Liver (tissue), 9 donors: ENCODE data around the gene KRT1. TPM values are rescaled to one million over a fixed set of nuclear protein-coding genes. Genes with fewer than 3 reads are reported as not detected.
A peak's percentile ranks its signal among the peaks of the same experiment; 100 is the strongest.

Experiments
- DNase-seq: peaks from one replicate; pipeline ENCODE4 v3.0.0-alpha.2; 2017; ENCODE audit warnings: low spot score
- H3K27ac ChIP-seq, 2 donors: one replicate each; pipeline ENCODE4 v1.7.0; 2013; ENCODE audit warnings: inconsistent platforms in 2 of 2, low read length in 2 of 2, control low read depth in 1 of 2, low read depth in 1 of 2, mild to moderate bottlenecking in 1 of 2
- H3K27me3 ChIP-seq, 4 donors: one replicate each; pipeline versions ENCODE4 v1.6.1 to v1.7.0; 2013; ENCODE audit warnings: low read length in 3 of 4, inconsistent platforms in 1 of 4, mild to moderate bottlenecking in 1 of 4, moderate library complexity in 1 of 4; ENCODE audit not compliant: control insufficient read depth in 4 of 4, insufficient read depth in 4 of 4
- H3K36me3 ChIP-seq, 4 donors: one replicate each; pipeline versions ENCODE4 v1.6.1 to v1.7.0; 2013; ENCODE audit warnings: low read length in 3 of 4, mild to moderate bottlenecking in 3 of 4, low read depth in 1 of 4, moderate library complexity in 1 of 4; ENCODE audit not compliant: control insufficient read depth in 4 of 4, insufficient read depth in 3 of 4
- H3K4me1 ChIP-seq, 4 donors: one replicate each; pipeline versions ENCODE4 v1.6.1 to v1.7.0; 2013; ENCODE audit warnings: low read length in 3 of 4, mild to moderate bottlenecking in 3 of 4, moderate library complexity in 1 of 4; ENCODE audit not compliant: control insufficient read depth in 4 of 4, insufficient read depth in 4 of 4
- H3K4me3 ChIP-seq, 3 donors: one replicate each; pipeline versions ENCODE4 v1.6.1 to v1.7.0; 2013; ENCODE audit warnings: low read length in 3 of 3, control low read depth in 1 of 3, low read depth in 1 of 3, mild to moderate bottlenecking in 1 of 3
- H3K9ac ChIP-seq, 2 donors: one replicate each; pipeline ENCODE4 v1.7.0; 2013; ENCODE audit warnings: low read length in 2 of 2, mild to moderate bottlenecking in 2 of 2, moderate library complexity in 2 of 2, control low read depth in 1 of 2, low read depth in 1 of 2
- H3K9me3 ChIP-seq, 4 donors: one replicate each; pipeline versions ENCODE4 v1.6.1 to v1.7.0; 2013; ENCODE audit warnings: low read length in 3 of 4; ENCODE audit not compliant: control insufficient read depth in 4 of 4
- EGR1 ChIP-seq, 2 donors: IDR thresholded peaks; 2 replicates each; pipeline ENCODE4 v1.6.1; 2016 to 2018; ENCODE audit warnings: antibody characterized with exemption in 2 of 2, low read depth in 2 of 2
- FOXA1 ChIP-seq: IDR thresholded peaks from 2 replicates; pipeline ENCODE4 v1.6.1; 2016; ENCODE audit warnings: antibody characterized with exemption
- FOXA2 ChIP-seq: IDR thresholded peaks from 2 replicates; pipeline ENCODE4 v1.6.1; 2016; ENCODE audit warnings: antibody characterized with exemption
- HNF4G ChIP-seq: IDR thresholded peaks from 2 replicates; pipeline ENCODE4 v1.6.1; 2016; ENCODE audit warnings: antibody characterized with exemption
- NR2F2 ChIP-seq: IDR thresholded peaks from 2 replicates; pipeline ENCODE4 v1.6.1; 2016; ENCODE audit warnings: antibody characterized with exemption
- RAD21 ChIP-seq, 2 donors: IDR thresholded peaks; 2 replicates each; pipeline ENCODE4 v1.6.1; 2016; ENCODE audit warnings: antibody characterized with exemption in 2 of 2, mild to moderate bottlenecking in 2 of 2
- RXRA ChIP-seq, 2 donors: IDR thresholded peaks; 2 replicates each; pipeline ENCODE4 v1.6.1; 2017 to 2018; ENCODE audit warnings: antibody characterized with exemption in 2 of 2, mild to moderate bottlenecking in 1 of 2
- SP1 ChIP-seq: IDR thresholded peaks from 2 replicates; pipeline ENCODE4 v1.6.1; 2018; ENCODE audit warnings: antibody characterized with exemption, mild to moderate bottlenecking
- TAF1 ChIP-seq: conservative IDR thresholded peaks from 2 replicates; pipeline ENCODE4 v1.6.1; 2016; ENCODE audit warnings: antibody characterized with exemption, mild to moderate bottlenecking
- YY1 ChIP-seq: IDR thresholded peaks from 2 replicates; pipeline ENCODE4 v1.6.1; 2016; ENCODE audit warnings: antibody characterized with exemption, mild to moderate bottlenecking
- WGBS: extraction: QIAGEN DNeasy Blood & Tissue Kit; methylation state at CpG from one replicate; pipeline ENCODE4 v1.1.7; 2013; 5-methylcytosine and 5-hydroxymethylcytosine counted together
- polyA plus RNA-seq, 2 donors: library from polyadenylated mRNA; stranded (reverse) in 1 of 2; unstranded in 1 of 2; fragments of 200-250 nt in 1 of 2; fragments of >200 nt in 1 of 2; fragmentation: Nextera tagmentation in 1 of 2; extraction: Ambion mirVana in 1 of 2; gene quantifications; one replicate each; pipeline versions ENCODE4 v1.2.1 to v1.2.3, GENCODE V29; 2013 to 2015
- total RNA-seq, 2 donors: library from RNA; depleted of rRNA; stranded (reverse); fragments of >200 nt; gene quantifications; one replicate each; pipeline ENCODE4 v1.2.3, GENCODE V29; 2014
- TF ChIP-seq, protein P1 (sequence below): IDR thresholded peaks from 2 replicates; pipeline ENCODE4 v1.6.1; 2016; ENCODE audit warnings: antibody characterized with exemption
- TF ChIP-seq, protein P2 (sequence below): IDR thresholded peaks from 2 replicates; pipeline ENCODE4 v1.6.1; 2016; ENCODE audit warnings: antibody characterized with exemption
- TF ChIP-seq, protein P3 (sequence below): IDR thresholded peaks from 2 replicates; pipeline ENCODE4 v1.6.1; 2016; ENCODE audit warnings: antibody characterized with exemption
- TF ChIP-seq, protein P4 (sequence below): IDR thresholded peaks from 2 replicates; pipeline ENCODE4 v1.6.1; 2016; ENCODE audit warnings: antibody characterized with exemption, mild to moderate bottlenecking
- donor health status: healthy.
- donor health status: healthy.
- donor health status: healthy.
- donor health status: healthy.
- donor health status: healthy.

KRT1 gene
- total and polyA plus RNA-seq, 4 donors, result 0.14 to 2.7 TPM; not detected in 2

DNA sequence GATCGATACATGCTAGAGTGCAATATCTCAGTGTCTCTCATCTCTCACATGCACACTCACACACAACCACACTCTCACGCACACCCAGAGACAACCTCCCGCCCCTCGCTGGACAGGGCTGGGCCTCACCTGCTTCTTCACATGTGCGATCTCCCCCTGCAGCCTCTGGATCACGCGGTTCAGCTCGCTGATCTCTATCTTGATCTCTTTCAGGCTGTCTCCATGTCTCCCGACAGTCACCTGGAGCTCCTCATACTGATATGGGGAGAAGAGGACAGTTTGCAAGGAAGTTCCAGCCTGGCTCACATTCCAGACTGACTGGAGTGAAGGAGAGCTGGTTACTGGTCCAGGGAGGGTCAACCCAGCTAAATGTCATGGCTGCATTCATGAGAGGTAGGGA is 32.6 kb downstream of the KRT1 start:
- no peak overlapping the region for H3K27ac ChIP-seq
- H3K4me3 ChIP-seq, result no peak overlapping the region
- DNase-seq, result peak; percentile 17
- TF ChIP-seq FOXA2, result no peak
- TF ChIP-seq SP1, result no peak
- no peak for TF ChIP-seq RXRA (IDR thresholded peaks at IDR 0.05)
- TF ChIP-seq RAD21 (IDR thresholded peaks at IDR 0.05), result no peak
- TF ChIP-seq EGR1 (IDR thresholded peaks at IDR 0.05; ENCODE audit: low read depth in 2 of 2), result no peak
- TF ChIP-seq, protein P1, sequence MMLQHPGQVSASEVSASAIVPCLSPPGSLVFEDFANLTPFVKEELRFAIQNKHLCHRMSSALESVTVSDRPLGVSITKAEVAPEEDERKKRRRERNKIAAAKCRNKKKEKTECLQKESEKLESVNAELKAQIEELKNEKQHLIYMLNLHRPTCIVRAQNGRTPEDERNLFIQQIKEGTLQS, result no peak
- no peak for TF ChIP-seq TAF1
- peaks cover 0 to 2% (median 0%) of the 10 kb centered on the region in 4 donors for H3K9me3 ChIP-seq
- peaks cover 0 to 3% (median 0%) of the 10 kb centered on the region in 4 donors for H3K27me3 ChIP-seq
- H3K36me3 ChIP-seq, result no peaks in the 10 kb centered on the region
- WGBS, result 94% methylated on average over 9 of the region's 9 CpGs
- no peaks in the 10 kb centered on the region for H3K4me1 ChIP-seq
- no peak overlapping the region for H3K9ac ChIP-seq

DNA sequence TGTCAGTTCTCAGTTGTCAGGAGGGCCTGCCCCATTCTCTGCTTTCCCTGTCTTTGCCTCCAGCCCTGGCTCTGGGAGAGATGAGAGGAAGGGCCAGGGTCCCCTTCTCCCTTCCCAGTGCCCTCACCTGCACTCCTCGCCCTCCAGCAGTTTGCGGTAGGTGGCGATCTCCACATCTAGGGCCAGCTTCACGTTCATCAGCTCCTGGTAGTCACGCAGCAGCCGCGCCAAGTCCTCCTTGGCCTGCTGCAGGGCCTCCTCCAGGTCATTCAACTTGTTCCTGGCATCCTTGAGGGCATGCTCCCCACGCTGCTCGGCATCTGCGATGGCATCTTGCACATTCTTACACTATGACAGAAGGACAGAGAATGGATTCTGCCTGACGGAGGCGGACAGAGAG is 33.6 kb downstream of the KRT1 start:
- no peaks in the 10 kb centered on the region for H3K9me3 ChIP-seq
- peak; percentile 27 for DNase-seq
- no peak overlapping the region for H3K27ac ChIP-seq
- no peaks in the 10 kb centered on the region for H3K4me1 ChIP-seq
- H3K9ac ChIP-seq, result no peak overlapping the region
- peaks cover 0 to 3% (median 0%) of the 10 kb centered on the region in 4 donors for H3K27me3 ChIP-seq
- TF ChIP-seq FOXA1 (no peak), FOXA2 (no peak), RXRA (IDR thresholded peaks at IDR 0.05) (no peak), YY1 (no peak), EGR1 (IDR thresholded peaks at IDR 0.05; ENCODE audit: low read depth in 2 of 2) (no peak), NR2F2 (no peak), RAD21 (IDR thresholded peaks at IDR 0.05) (no peak), HNF4G (no peak), TAF1 (no peak)
- TF ChIP-seq, protein P2, sequence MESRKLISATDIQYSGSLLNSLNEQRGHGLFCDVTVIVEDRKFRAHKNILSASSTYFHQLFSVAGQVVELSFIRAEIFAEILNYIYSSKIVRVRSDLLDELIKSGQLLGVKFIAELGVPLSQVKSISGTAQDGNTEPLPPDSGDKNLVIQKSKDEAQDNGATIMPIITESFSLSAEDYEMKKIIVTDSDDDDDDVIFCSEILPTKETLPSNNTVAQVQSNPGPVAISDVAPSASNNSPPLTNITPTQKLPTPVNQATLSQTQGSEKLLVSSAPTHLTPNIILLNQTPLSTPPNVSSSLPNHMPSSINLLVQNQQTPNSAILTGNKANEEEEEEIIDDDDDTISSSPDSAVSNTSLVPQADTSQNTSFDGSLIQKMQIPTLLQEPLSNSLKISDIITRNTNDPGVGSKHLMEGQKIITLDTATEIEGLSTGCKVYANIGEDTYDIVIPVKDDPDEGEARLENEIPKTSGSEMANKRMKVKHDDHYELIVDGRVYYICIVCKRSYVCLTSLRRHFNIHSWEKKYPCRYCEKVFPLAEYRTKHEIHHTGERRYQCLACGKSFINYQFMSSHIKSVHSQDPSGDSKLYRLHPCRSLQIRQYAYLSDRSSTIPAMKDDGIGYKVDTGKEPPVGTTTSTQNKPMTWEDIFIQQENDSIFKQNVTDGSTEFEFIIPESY, result no peak
- TF ChIP-seq, protein P3, sequence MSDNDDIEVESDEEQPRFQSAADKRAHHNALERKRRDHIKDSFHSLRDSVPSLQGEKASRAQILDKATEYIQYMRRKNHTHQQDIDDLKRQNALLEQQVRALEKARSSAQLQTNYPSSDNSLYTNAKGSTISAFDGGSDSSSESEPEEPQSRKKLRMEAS, result no peak
- TF ChIP-seq, protein P1, result no peak
- TF ChIP-seq, protein P4, sequence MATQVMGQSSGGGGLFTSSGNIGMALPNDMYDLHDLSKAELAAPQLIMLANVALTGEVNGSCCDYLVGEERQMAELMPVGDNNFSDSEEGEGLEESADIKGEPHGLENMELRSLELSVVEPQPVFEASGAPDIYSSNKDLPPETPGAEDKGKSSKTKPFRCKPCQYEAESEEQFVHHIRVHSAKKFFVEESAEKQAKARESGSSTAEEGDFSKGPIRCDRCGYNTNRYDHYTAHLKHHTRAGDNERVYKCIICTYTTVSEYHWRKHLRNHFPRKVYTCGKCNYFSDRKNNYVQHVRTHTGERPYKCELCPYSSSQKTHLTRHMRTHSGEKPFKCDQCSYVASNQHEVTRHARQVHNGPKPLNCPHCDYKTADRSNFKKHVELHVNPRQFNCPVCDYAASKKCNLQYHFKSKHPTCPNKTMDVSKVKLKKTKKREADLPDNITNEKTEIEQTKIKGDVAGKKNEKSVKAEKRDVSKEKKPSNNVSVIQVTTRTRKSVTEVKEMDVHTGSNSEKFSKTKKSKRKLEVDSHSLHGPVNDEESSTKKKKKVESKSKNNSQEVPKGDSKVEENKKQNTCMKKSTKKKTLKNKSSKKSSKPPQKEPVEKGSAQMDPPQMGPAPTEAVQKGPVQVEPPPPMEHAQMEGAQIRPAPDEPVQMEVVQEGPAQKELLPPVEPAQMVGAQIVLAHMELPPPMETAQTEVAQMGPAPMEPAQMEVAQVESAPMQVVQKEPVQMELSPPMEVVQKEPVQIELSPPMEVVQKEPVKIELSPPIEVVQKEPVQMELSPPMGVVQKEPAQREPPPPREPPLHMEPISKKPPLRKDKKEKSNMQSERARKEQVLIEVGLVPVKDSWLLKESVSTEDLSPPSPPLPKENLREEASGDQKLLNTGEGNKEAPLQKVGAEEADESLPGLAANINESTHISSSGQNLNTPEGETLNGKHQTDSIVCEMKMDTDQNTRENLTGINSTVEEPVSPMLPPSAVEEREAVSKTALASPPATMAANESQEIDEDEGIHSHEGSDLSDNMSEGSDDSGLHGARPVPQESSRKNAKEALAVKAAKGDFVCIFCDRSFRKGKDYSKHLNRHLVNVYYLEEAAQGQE, result no peak
- 82% methylated on average over 12 of the region's 12 CpGs for WGBS
- H3K36me3 ChIP-seq, result no peaks in the 10 kb centered on the region
- no peak overlapping the region for H3K4me3 ChIP-seq
